22Rv1 (cell line): ENCODE data around the gene IGSF8.

Source experiments
- CTCF ChIP-seq: fragments of 450-650 bp; IDR thresholded peaks from 2 replicates; pipeline ENCODE4 v1.5.1; 2017; ENCODE audit warnings: mild to moderate bottlenecking
- ZFX ChIP-seq: fragments of 450-650 bp; IDR thresholded peaks from 2 replicates; pipeline ENCODE4 v1.6.1; 2017; ENCODE audit warnings: antibody characterized with exemption, borderline replicate concordance

DNA sequence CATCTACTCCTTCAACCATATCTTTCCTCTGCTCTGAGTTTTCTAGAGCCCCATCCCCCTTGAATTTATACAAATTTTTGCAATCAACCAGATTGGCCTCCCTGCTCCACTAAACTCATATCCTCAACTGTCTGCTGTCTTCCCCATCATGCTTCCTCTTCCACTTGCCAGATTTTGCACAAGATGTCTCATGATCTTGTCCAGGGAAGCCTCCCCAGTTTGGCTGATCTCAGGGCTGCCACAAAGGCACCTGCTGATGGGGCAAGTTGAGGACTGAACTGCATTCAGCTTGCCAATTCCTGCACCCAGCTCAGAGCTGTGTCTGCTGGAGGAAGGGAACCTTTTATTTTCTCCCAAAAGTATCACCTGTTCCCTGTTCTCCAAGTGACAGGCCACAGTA, 20.9 kb downstream of the IGSF8 start:
- TF ChIP-seq CTCF (no peak), ZFX (no peak)
